Measurements from ENCODE around the gene POU2F1.
A peak's percentile ranks its signal among the peaks of the same experiment; 100 is the strongest.

The POU2F1 gene

DNA sequence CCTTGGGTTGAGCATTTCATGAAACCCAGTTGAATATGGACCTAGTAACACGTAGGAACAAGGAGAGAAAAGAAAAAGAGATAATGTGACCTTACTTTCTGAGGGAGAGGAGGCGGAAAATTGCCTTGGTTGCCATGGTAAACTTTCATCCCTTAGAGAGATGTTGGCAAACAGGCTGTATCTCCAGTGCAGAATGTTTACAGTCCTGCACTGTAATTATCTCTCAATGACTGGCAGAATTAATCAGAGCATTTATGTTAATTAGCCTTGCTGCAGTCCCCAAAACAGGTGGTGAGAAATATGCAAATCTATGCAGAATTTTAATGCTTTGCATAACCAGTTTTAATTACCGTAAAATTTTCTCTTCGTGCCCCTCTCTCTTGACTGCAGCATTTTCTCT lies 150.3 kb downstream of the POU2F1 start:
- DNase-seq: peak; percentile 31

DNA sequence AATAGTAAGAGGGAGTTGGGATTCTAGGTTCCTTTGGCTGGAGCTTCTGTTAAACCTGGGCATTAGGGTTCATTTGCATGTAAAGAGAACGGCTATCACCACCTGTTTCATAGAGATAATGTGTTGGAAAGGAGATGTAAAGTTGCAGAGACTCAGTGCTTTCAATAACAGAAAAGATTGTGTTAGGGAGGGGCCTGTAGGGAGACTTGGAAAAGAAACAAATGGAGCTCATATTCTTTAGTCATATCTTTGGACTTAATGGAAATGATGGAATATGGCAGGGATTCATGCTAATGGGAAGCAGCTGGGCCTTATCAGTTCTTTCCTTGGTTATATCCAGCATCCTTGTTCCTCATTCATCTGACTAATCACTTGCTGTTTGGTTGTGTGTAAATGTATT lies 152.7 kb downstream of the POU2F1 start:
- DNase-seq: no peak

DNA sequence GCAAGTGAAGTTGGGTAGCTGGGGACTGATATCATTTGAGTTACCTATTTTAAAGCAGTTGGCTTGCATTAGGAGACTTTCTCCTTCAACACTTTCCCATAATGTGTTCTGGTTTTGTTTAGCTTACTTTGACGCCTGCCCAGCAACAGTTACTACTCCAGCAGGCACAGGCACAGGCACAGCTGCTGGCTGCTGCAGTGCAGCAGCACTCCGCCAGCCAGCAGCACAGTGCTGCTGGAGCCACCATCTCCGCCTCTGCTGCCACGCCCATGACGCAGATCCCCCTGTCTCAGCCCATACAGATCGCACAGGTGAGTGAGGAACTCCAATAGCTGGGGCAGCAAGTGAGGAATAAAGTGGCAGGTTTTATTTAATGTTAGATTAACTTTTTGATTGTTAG lies 153.3 kb downstream of the POU2F1 start:
- no peak for DNase-seq

DNA sequence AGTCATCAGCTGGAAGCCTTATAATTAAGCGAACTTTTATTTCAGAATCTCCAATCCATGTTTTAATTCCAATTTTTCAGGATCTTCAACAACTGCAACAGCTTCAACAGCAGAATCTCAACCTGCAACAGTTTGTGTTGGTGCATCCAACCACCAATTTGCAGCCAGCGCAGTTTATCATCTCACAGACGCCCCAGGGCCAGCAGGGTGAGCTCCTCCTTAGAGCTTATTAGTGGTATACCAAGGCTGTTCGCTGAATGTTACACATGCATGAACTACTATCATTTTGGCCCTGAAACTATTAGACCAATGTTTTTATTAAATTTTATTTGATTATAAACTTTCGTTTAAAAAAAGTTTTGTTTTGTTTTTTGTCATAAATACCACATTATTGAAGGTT lies 155.3 kb downstream of the POU2F1 start:
- DNase-seq: no peak

DNA sequence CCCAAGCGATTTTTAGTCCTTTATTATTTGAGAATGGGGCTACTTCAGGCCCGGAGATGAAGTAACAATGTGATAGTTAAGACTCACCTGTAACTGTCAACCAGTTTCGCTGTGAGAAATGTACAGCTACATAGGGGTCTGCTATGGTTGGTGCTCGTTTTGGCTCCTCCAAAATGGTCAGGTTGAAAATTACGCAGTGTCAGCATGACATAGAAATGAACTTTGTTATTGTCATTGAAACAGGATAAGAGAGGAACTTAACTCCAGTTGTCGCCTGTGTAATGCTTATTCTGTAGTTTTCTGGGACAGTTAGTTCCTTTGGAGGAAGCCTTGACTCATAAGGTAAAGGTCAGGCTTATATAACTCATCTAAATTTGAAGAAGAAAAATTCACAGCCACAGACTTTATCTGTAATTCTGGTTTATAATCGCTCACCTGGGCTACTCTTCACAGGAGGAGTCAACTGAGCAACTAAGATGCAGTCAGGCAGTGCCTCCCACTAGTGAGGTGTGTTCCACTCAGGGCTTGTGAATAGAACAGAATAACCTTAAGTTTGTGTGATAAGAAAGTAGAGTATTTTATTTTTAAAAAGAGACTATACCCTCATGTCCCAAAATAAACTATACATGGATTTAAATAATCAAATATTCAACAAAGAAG lies 166.7 kb downstream of the POU2F1 start:
- DNase-seq: no peak

DNA sequence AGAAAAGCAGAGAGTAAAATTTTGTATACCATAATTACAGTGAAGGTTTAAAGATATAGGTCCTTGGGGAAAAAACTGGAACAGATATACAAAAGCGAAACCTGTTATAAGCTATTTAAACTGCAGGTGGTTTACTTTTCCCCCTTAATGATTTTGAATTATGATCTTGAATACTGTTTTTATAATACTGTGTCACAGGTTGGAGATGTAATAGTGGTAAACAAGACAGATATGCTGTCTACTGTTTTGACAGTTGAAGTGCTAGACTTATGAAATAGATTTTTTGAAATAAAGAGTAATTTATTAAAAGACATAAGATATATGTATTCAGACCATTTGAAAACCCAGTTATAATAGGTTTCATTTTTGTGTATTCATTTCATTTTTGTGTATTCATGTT lies 168.3 kb downstream of the POU2F1 start:
- DNase-seq: no peak

DNA sequence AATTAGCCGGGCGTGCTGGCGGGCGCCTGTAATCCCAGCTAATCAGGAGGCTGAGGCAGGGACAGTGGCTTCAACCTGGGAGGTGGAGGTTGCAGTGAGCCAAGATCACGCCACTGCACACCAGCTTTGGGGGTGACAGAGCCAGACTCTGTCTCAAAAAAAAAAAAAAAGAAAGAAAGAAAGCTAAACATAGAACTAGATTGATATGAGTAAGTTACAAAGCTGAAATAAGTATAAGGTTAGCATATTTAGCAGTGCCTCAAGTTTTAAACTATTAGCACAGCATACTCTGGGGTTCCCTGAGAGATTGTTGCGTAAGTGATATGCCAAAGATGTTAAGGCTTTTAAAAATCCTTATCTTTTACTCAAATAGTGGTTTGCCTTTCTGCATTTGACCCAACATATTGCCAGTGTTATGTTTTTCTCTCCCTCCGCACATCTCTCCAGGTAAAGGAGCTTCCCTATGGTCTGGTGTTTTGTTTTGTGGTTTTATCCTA lies 171.6 kb downstream of the POU2F1 start:
- no peak for DNase-seq

DNA sequence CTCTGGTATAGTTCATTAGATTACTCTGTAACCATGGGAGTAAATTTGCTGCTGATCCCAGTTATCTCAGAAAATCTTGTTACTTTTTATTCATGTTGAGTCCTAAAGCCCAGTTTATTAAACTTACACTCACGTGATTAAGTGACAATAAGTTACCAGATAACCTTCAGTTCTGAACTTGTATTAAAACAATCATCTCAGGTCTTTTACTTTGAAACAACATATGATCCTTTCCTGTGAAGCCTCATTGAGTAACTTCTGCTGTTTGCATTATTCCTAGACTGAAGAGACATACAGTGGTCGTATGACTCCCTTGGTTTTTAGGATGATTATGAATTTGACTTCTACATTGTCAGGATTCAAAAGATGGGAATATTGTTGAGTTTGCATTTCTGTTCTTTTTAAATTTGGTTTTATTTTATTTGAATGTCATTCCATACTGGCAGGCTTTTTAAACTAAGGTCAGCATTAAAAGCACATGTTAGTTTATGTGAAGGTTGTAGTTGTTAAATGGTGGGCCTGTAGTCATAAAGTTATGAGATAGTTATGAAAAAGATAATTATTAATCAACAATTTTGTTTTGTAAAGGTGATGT lies 179.8 kb downstream of the POU2F1 start:
- no peak for DNase-seq

DNA sequence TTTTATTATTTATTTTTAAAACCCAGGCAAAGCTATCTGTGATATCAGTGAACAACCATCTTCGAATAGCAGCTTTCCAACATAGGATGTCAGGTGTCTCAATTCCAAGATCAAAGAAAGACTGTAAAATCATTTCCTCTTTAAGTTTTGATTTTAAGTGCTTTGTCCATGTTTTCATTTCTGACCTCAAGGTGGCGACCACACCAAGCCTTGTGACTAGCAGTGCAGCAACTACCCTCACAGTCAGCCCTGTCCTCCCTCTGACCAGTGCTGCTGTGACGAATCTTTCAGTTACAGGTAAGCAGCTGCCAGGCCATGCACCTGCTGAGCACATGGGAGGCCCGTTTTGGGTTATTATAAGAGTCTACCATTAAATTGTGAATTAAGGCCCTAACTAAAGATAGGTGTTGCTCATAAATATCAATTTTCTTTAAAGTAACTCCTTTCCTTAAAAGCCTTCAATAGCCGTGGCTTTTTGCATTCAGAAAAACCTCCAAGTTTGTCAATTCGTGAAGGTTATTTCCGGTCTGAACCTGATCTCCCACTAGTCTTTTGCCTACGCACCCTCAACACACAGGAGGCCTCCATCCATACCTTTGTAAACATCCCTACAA lies 180.7 kb downstream of the POU2F1 start:
- peak; percentile 26 for DNase-seq

DNA sequence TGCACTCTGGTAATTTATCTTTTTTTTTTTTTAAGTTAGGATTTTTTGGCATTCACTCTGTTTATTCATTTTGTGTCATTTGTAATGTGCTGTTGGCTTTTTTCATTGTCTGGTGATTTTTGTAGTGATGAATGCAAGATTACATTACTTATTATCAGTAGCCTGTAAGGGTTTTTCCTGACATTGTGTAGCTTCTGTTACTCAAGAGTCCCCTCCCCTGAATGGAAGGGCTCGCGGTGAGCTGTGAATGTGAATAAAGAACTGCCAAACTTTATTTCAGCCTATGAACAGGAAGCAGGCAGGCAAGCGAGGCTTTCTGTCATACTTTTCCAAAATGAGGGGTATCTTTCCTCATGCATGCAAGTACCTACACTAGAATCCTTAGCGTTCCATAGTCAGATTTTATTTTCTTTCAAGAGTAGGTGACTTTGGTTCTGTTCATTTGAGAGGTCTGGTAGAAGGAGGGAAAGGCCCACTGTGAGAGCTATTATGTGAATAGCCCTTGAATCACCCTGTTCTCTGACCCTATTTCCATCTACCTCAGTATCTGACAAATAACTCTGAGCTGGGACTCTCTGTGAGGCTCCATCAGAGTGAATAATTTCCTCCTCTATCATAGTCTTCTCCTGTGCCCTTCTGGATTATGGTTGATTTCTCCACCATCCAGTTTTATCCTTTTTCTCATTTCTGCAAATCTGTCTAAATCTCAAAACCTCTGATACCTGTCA lies 183.6 kb downstream of the POU2F1 start:
- no peak for DNase-seq

DNA sequence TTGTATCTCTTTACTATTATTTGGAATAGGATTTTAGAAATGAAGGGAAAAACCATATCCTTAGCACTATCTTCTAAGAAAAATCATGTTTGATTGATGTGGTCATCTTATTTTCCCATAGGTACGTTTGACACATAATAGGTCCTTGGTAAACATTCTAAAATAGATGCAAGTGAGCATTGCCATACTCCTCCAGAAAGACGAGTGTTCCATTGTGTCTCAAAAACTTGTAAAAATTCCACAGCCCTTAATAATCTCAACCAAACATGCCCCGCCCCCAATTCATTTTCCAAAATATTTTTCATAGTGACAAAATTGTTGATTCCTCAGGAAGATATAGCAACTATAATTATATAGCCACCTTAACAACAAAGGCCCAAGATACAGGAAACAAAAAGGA lies 184.2 kb downstream of the POU2F1 start:
- DNase-seq: no peak

DNA sequence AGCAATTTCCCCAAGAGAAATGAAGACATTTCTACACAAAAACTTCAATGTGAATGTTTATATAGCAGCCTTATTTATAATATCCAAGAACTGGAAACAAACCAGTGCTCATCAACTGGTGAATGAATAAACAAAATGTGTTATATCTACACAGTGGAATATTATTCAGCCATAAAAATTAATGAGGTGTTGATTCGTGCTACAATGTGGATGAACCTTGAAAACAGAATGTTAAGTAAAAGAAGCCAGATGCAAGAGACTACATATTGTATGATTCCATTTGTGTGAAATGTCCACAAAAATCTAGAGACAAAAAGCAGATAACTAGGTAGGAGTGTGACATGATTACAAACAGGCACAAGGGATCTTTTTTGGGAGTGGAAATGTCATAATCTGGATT lies 187.7 kb downstream of the POU2F1 start:
- DNase-seq: no peak

DNA sequence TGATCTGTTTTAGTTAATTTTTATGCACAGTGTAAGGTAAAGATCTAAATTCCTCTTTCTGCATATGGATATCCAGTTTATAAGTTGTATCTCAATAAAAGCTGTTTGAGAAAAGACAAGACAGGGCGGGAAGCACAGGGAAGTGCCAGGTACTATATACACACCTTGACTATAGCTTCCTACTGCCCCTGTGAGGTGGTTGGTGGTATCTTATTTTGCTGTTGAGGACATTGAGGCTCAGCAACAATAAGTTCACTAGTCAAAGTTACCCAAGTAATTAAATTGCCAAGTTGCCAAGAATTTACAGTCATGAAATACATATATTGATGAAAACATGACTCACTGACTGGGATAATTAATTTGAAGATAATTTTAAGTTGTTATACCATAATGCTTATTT lies 188.5 kb downstream of the POU2F1 start:
- DNase-seq: no peak

DNA sequence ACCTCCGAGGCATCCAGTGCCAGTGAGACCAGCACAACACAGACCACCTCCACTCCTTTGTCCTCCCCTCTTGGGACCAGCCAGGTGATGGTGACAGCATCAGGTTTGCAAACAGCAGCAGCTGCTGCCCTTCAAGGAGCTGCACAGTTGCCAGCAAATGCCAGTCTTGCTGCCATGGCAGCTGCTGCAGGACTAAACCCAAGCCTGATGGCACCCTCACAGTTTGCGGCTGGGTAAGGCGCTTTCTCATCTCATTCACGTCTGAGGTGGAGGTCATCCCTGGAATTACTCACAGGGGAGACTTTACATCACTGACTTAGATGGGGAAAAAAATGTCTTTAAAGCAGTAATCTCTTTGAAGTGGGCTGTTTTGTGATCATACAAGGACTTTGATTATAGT lies 191.4 kb downstream of the POU2F1 start:
- no peak for DNase-seq

DNA sequence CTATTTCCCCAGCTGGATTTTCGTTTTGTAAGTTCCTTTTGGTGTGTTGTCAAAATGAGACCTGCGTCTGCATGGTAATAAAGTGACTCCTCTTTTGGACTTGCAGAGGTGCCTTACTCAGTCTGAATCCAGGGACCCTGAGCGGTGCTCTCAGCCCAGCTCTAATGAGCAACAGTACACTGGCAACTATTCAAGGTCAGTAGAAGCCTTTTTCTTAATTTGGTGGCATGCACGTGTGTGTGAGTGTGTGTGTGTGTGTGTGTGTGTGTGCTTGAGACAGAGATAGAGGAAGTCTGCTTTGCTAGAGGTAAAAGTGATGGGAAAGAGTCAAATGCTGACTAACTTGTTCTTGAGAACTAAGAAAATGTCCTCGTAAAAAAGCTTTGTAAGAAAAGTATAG lies 192.2 kb downstream of the POU2F1 start:
- DNase-seq: no peak

DNA sequence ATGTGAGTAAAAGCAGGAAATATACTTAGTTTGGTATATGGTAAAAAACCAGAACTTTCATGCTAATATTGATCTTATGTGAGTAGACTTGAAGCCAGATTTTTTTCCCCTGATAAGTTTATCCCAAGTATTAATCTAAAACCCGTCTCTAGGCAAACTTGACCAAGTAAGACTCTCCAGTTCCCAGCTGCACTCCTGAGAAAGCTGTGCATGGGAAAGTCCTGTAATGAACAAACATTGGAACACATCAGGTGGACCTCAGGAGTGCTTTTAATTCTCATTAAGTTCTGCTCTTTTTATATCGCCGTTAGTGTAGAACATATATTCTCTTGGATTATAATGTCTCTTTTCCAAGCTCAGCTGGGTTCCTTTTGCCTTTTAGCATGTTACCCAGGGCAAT lies 192.6 kb downstream of the POU2F1 start:
- no peak for DNase-seq

DNA sequence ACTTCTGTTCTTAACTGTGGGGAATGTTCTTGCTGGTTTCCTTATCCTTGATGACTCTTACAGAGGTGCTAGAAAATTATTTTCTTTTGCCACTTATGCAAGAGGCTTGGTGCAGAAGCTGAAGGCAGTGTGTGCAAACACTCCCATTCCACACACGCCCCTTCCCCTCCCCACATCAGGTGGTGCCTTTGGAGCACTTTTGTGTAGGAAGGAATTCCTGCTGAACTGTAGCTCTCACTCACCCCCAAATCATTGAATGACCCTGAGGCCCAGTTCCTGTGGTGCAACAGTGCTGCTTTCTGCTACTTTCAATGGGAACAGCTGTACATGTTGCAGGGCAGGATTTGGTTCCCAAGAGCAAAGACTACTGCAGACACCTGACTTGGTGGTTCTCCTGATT lies 195.8 kb downstream of the POU2F1 start:
- no peak for DNase-seq

DNA sequence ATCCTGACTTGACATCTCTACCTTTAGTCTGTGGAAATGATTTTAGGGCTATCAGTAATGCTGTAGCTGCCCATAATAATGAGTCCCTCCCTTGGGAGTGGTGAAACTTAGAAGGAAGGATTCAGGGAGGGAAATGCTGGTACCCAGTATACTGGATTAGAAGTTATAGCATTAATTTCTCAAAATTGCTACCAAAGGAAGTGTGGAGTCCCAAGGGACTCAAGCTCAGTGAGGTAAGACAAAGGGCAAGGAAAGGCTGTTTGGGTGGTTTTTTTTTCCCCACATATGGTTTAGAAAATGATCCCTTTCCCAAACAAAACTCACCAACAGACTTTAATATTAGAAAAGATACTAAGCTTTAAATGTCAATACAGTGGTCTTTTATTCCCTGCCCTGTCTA lies 197.7 kb downstream of the POU2F1 start:
- no peak for DNase-seq

DNA sequence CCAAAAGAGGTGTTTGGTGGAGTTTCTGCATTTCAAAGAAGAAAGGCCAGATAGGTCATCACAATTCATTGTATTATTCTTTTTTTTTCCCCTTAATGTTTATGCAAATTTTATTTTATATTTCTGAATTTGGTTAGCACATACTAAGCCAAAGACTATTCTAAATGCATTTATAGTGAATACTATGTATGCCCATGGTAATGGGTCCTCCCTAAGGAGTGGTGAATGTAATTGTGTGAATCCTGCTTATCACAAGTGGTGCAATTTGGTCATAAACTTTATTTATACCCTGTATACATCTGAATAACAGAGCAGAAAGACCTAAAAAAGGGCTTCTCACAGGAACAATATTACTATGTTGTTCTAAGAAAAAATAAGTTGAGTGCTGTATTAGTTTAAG lies 198.6 kb downstream of the POU2F1 start:
- DNase-seq: no peak

DNA sequence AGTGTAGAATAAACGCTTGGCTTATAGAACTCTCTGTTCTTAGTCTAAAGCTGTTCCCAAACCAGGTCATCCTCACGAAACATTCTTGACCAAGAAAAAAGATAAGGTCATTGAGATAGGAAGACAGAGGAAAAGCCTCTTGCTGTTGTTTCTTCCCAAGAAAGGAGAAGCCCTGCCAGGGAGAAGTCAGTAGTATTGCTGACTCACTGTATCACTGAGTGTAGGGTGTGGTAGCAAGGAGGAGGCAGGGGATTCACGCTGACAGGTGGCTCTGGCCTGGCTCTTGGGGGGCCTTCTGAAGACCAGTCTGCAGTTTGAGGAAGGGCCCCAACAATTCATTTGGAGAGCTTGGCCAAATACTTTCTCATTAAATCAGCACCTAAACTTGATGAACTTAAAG lies 199.8 kb downstream of the POU2F1 start:
- DNase-seq: no peak

DNA sequence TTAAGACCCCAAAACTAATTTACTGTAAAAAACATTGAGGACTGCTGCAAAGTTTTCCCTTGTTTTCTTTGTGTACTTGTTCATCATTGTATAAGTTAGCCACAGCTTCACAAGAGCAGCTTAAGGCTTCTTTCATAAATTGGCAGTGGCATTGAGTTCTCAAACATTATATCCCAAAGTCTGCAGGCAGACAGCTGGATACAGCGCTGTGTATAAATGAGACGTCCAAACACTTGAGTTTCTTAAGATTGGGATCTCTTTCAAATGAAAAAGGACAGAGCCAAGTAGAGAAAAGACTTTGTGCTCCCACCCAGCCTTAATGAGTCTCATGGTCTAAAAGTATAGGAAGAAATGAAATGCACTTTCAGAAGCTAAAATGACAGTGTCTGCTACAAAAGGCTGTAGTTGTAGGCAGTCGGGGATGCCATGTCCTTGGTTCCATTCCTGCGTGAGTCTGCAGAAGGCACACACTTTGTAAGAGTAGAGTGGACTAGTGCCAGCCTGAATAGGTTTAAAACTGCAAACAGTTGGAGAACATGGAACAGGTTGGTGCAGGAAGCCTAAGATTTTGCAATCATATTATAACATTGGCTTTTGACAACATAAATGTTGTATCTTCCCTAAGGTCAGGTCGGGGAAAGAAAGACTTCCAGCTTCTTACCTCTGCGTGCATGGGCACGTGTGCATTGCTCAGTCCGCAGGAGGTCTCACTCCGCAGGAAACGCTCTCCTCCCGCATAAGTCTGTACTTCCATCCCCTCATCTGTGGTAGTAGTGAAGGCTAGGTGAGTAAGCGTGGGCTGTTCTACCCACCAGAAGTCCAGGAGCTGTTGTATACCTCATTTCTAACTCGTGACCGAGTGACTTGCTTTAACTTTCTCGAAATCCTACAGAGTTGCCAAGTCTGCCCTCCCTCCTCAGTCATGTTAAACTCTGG lies 203.3 kb downstream of the POU2F1 start:
- no peak for DNase-seq

DNA sequence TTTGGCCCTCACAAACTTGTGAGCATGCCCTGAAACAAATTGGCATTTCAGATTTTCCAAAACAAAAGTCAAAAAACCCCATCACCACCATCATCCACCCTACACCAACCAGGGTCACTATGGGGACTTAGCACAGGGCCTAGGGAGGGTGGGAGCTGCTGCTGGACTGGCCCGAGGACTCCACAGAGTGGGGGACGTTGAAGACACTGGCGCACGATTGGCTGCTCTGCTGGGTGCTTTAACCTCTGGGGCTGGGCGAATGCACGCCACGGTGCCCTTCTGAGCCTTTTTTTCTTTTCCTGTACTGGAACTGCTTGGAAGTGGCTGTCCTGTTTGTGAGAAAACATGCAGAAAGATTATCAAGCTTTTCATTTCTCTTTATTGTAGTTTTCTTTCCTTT lies 204.8 kb downstream of the POU2F1 start:
- DNase-seq: no peak

DNA sequence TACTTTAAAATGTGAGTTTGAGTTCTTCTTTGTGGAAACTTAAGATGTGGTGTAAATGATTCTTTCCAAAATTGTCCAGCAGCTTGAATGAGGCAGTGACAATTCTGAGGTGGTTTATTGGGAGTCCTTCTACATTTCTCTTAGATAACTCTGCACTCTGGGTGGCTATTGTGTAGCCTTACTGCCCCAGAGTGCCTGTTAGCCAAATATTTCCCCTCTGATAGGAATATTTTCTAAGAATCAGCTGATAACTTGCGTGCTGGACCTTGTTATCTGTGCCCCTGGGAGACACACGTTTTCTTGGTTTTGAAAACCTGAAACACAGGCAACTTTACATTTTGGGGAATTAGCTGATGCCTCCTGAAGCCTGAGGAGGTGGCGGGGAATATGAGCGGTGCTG lies 206.0 kb downstream of the POU2F1 start:
- DNase-seq: no peak

All from NCI-H2227 treated with DMSO at 0.1 percent for 48 hours (cell line).